Activated CD4-positive, alpha-beta T cell treated with anti-CD3 and anti-CD28 coated beads, Interleukin-2, amount 50 U/mL, for 16 hours (primary cell): Measurements from ENCODE around the gene AGRN.
"Not testable (repeated sequence)": the region's sequence is repeated elsewhere in the genome, so short reads cannot be mapped to it uniquely, and the experiment has no call there.

Source experiments
- DNase-seq: peaks from one replicate; pipeline ENCODE4 v3.0.0-alpha.2; 2020

Gene AGRN

DNA sequence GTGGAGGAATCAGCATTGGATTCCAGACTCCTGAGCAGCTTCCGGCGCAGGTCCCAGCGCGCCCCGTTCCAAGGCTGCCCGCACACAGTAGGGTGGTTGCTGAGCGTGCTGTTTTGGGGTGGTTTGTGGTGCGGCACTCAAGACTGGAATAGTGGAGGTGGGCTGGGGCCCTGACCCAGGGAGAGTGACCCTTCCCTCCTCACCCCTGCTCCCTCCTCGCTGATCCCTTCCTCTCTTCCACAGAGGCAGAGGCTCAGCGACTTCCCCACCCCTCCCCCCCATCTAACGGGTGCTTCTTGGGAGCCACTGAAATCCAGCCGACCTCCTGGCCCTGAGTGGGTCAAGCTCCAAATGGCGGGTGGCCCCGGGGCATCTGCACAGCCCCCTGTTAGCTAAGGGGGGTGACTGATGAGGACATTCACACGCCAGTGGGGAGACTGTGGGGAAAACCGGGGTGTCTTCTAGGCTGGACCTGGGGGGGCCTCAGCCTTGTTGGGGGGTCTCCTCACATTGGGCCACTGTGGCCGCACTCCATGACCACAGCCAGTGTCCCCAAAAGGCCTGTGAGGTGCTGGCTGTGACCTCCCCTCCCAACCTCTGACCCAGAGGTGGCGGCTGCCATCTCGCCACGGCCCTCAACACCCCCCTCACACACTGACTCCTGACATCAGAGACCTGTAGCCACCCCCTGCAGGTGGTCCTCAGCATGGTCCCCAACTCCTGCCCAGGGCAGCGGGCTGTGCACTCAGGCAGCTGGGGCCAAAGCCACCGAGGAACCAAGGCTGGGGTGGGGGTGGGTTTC is 16.1 kb upstream of the AGRN start:
- no peak for DNase-seq

DNA sequence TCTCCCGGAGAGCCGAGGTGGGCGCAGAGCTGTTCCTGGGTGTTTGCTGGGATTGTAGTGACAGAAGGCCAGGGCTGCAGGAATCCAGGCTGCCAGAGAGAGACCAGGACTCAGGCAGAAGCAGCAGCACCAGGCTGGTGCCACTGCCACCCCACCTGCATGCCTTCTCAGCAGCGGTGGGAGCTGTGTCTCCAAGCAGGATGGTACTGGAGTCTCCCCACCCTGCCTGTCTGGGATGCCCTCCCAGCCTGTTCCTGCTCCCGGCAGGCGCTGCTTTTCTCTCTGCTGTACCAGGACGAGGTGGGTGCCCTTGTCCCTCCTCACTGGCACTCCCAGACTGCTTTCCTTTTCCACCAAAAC is 15.5 kb upstream of the AGRN start:
- DNase-seq = no peak

DNA sequence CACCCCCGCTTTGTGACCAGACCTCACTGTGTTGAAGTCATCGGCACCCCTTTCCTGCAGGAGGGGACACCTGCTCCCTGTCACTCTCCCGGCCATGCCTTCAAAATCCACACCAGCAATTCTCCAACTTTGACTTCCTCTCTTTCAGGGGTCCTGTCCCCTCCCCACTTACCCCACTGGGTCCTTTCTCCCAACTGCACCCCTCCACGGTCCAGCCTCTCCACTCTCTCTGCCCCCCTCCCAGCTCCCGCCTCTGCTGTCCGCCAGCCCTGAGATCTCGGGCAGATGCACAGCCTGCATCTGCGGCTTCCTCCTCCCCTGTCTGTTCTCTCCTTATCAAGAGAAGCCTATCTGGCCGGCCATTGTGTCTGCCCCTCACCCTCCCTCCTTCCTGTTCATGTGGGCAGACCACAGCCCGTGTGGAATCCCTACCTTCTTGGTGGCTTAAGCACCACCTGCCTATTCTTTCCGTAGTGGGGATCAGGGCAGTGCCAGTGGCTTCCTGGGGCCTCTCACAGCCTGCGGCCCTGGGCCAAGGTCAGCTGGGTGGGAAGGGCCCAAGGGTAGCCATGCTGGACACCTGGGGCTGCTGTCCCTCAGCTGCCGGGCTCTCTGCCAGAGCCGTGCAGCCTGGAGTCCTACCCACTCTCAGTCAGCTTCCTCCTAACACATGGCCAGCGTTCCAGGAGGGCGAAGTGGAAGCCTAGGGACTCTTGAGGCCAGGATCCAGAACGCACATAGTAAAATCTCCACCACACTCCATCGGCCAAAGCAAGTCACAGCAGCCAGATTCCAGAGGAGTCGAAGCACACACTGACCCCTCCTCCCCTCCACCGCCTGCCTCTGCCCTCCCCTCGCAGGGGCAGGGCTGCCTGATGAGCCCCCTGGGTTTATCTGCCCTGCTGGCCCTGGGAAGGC is 14.9 kb upstream of the AGRN start:
- DNase-seq = no peak

DNA sequence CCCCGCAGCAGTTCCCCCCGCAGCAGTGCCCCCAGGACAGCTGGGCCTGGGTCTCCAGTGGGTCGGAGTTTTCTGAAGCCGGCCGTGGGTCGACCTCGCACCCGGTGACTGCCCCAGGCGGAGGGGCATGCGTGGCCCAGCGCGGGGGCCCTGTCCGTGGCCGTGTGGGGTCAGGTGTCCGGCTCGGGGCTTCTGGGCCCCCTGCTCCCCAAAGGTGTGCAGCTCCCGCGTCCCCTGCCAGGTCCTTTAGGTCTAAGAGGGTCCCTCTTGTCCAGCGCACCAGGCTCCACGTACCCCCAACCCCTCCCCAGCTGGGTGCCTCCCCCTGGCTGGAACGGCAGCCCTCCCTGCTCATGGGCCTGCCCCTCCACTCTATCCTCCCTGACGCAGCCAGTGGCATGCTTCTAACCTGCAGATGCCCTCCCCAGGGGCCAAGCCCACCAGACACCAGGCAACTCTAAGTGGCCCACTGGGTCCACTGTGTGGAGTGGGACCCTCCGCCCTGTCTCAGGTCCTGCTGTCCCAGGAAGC is 14.1 kb upstream of the AGRN start:
- DNase-seq = no peak

DNA sequence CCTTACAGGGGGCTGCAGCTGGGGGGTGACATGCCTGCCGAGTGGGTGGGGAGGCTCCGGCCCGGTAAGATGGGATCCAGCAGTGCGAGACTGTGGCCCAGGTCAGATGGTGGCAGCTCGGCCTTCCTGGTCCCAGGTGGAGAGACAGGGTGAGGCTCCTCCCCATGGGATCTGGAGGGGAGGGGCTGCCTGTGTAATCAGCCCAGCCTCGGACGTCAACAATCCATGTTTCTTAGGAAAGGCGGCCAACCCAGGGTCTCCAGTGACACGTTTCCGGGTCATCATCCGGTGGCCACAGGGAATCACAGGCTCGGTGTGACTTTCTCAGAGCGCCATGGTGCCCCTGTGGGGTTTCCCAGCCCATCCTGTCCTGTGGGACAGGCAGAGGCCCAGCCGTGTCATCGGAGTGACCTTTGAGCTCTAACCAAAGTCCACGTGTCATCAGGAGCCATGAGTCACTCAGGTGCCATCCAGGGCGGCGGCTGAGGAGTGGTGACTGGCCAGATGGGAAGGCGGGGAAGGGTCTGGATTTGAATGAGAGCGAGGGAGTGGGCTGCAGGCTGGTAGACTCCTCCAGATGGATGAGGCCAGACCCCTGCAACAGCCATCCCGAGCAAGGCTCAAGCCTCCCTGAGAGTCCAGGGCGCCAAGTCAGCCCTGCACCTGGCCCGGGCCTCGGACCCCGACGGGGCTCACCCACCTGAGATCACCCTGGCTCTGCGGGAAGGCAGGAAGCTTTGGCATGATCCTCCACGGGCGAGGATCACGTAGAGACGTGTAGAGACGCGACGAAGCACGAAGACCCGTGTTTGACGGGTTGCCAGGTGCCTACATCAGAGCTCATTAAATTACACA is 13.4 kb upstream of the AGRN start:
- DNase-seq = no peak

DNA sequence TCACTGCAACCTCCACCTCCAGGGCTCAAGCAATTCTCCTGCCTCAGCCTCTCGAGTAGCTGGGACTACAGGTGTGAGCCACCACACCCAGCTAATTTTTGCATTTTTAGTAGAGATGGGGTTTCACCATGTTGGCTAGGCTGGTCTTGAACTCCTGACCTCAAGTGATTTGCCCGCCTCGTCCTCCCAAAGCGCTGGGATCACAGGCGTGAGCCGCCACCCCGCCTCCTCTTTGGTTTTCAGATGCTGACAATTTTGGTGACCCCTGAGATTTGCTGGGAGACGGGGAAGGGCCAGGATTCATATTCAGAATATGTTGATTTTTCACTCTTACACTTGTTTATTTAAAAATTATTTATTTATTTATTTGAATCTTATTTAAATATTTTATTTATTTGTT is 9.8 kb upstream of the AGRN start:
- DNase-seq = not testable (repeated sequence)

DNA sequence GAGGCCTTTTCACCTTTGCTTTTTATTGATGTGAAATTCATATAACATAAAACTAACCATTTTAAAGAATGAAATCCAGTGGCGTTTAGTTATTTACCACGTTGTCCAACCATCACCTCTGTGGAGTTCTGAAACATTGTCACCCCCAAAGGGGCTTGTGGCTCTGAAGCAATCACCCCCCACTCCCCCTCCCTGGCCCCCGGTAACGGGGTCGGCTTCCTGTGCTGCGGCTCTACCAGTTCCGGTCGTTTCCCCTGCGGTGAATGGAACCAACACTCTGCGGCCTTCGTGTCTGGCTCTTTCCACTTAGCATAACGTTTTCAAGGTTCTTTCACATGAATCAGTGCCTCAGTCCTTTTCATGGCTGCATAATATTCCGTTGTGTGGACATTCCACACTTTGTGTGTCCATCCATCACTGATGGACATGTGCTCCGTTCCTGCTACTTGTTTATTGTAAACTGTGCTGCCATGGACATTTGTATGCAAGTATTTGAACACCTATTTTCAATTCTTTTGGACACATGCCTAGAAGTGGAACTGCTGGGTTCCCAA is 8.4 kb upstream of the AGRN start:
- DNase-seq = no peak

DNA sequence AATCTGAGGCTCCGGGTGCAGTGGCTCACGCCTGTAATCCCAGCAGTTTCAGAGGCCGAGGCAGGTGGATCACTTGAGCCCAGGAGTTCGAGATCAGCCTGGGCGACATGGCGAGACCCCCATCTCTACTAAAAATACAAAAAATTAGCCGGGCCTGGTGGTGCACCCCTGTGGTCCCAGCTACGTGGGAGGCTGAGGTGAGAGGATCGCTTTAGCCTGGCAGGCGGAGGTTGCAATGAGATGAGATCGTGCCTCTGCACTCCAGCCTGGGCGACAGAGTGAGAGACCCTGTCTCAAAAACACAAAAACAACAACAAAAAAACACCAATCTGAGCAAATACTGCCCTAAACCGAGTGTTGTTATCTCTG is 7.2 kb upstream of the AGRN start:
- DNase-seq = not testable (repeated sequence)

DNA sequence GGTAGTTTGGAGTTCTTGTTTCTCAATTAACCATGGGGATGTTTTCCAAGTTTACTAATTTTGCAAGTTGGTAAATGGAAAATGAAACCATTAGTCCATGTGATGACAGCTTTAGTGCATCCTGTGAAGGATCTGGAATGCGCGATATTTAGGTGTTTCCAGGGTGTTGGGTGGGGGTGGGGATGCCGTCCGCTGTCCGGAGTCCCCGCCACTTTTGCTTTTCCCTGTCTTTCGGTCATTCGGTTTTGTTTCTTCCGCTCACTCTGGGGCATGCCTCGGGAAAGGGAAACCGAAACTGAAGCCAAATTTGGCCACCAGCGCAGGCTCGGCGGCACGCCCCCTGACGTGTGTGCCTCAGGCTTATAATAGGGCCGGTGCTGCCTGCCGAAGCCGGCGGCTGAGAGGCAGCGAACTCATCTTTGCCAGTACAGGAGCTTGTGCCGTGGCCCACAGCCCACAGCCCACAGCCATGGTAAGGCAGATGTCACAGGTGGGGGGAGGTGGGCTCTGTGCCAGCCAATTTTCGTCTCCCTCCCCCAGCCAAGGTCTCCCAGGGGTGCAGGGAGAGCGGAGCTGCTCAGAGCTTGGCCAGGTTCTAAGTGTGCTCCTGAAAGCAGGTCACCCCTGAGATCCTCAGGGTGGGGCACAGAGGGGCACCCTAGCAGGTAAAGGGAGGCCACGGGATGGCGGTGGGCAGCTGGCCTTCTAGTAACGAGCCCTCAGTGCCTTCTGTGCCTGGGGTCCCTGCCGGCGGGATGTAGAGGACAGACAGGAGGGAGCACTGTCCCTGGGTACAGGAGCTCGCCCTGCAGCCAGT is 6.6 kb upstream of the AGRN start, which contains the start of gene ISG15:
Gene ISG15, plus strand, starts transcription at position 393 of the 817 bp plus-strand sequence. Its CDS starts 77 bp downstream, at position 470.
- DNase-seq = peak; percentile 91

DNA sequence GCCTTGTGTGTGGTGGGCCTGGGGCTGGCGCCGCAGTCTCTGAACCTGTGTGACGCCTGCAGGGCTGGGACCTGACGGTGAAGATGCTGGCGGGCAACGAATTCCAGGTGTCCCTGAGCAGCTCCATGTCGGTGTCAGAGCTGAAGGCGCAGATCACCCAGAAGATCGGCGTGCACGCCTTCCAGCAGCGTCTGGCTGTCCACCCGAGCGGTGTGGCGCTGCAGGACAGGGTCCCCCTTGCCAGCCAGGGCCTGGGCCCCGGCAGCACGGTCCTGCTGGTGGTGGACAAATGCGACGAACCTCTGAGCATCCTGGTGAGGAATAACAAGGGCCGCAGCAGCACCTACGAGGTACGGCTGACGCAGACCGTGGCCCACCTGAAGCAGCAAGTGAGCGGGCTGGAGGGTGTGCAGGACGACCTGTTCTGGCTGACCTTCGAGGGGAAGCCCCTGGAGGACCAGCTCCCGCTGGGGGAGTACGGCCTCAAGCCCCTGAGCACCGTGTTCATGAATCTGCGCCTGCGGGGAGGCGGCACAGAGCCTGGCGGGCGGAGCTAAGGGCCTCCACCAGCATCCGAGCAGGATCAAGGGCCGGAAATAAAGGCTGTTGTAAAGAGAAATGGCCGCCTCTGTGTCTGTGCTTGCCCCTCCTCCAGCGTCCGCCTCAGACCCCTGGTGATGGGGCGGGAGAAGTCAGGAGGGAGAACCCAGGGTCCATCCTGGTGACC is 5.8 kb upstream of the AGRN start:
- no peak for DNase-seq

DNA sequence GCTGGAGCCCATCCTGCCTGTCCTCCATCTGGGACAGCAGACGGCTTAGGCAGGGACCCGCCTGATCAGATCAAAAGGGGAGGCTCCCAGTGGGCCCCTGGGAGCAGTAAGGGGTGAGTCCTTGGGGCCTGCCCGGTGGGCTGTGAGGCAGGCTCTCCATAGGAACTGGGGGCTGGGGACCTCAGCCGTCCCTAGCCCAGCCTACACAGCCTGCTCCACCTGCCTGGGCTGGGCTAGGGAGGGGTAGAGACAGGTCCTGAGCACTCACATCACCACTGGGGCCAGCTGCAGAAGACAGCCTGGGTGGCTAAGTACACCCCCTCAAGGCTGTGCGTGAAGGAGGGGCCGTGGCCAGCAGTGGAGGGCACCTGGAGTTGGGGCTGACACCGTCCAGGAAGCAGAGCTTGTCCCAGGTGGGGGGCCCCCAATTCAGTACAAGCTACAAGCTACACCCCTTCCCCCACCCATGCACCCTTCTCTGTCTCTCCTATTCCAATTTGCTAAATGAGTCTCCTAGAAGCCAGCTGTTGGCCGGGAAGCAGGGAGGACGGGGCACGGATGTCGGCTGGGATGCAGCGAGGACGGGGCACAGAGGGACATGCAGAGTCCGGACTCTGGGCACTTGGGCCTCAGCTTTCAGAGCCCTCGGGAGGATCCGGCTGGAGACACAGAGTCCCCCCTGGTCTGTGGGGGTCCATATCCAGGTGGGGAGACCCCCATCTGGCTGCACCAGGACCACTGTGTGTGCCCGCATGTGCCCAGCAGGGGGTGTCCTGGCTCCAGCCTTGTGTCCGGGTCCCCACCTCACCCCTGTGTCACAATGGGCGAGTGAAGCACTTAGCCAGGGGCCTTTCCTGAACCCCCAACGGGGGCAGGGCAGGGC is 4.9 kb upstream of the AGRN start:
- no peak for DNase-seq

DNA sequence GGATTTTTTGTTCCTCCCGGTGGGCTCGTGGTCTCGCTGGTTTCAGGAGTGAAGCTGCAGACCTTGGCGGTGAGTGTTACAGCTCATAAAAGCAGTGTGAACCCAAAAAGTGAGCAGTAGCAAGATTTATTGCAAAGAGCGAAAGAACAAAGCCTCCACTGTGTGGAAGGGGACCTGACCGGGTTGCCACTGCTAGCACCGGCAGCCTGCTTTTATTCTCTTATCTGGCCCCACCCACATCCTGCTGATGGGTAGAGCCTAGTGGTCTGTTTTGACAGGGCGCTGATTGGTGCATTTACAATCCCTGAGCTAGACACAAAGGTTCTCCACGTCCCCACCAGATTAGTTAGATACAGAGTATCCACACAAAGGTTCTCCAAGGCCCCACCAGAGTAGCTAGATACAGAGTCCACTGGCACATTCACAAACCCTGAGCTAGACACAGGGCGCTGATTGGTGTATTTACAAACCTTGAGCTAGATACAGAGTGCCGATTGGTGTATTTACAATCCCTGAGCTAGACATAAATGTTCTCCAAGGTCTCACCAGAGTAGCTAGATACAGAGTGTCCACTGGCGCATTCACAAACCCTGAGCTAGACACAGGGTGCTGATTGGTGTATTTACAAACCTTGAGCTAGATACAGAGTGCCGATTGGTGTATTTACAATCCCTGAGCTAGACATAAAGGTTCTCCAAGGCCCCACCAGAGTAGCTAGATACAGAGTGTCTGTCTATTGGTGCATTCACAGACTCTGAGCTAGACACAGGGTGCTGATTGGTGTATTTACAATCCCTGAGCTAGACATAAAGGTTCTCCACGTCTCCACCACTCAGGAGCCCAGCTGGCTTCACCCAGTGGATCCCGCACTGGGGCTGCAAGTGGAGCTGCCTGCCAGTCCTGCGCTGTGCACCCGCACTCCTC is 2.3 kb upstream of the AGRN start:
- not testable (repeated sequence) for DNase-seq

DNA sequence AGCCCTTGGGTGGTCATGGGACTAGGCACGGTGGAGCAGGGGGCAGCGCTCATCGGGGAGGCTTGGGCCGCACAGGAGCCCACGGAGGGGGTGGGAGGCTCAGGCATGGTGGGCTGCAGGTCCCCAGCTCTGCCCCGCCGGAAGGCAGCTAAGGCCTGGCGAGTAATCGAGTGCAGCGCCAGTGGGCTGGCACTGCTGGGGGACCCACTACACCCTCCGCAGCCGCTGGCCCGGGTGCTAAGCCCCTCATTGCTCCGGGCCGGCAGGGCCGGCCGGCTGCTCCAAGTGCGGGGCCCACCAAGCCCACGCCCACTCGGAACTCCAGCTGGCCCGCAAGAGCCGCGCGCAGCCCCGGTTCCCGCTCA is 1.6 kb upstream of the AGRN start:
- DNase-seq = not testable (repeated sequence)

DNA sequence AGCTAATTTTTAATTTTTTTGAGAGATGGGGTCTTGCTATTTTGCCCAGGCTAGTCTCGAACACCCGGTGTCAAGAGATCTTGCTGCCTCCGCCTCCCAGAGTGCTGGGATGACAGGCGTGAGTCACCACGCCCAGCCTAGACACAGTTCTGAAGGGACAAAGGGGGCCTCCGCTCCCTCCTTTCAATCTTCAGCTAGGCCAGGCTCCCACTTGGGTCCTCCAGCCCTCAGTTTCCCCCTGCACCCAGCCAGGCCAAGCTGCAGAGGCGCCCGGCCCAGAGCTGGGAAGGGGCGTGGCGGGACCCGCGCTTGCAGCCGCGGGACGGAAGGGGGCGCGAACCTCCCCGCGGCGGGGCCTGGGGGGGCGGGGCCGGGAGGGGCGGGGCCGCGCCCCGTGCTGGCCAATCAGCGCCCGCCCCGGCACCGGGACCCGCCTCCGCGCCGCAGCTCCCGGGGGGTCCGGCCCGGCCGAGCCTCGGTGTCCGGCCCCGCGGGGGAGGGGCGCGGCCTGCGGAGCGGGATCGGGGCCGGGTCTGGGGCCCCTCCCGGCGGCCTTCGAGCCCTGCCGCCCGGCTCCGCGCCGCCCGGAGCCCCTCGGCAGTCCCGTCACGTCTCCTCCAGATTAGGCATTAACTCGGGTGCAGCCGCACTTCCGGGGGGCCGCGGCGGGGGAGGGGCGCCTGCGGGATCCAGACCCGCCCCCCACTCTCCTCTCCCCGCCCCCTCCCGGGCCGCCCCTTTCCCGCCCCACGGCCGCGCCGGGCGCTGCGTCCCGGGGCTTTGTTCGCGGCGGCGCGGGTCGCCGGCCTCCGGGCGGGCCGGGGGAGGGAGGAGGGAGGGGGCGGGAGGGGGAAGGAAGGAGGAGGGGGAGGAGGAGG is 559 bp upstream of the AGRN start:
- DNase-seq = peak; percentile 78

DNA sequence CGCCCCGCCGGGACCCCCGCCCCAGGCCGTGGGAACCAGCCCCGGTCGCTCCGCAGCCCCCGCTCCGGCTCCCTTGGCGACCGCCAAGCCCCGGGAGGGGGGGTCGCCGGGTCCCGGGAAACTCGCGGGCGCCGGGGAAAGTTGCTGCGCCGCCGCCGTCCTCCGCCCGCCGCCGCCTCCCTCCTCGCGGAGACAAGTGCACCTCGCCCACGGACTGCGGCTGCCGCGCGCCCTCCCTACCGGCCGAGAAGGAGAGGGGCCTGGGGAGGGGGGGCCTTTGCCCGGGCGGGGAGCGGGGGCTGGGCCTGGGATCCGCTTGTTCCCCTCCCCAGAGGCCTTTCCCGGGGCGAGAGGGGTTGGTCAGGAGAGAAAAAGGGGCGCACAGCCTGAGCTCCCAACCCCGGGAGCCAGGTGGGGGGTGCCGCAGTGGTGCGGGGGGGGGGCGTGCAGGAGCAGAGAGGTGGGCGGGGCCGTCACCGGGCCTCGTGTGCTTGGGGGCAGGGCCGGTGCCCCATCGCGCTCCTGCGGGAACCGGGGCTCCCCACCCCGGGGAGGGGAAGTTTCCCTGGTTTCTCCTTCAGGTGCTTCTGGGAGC is 592 bp downstream of the AGRN start:
- no peak for DNase-seq

DNA sequence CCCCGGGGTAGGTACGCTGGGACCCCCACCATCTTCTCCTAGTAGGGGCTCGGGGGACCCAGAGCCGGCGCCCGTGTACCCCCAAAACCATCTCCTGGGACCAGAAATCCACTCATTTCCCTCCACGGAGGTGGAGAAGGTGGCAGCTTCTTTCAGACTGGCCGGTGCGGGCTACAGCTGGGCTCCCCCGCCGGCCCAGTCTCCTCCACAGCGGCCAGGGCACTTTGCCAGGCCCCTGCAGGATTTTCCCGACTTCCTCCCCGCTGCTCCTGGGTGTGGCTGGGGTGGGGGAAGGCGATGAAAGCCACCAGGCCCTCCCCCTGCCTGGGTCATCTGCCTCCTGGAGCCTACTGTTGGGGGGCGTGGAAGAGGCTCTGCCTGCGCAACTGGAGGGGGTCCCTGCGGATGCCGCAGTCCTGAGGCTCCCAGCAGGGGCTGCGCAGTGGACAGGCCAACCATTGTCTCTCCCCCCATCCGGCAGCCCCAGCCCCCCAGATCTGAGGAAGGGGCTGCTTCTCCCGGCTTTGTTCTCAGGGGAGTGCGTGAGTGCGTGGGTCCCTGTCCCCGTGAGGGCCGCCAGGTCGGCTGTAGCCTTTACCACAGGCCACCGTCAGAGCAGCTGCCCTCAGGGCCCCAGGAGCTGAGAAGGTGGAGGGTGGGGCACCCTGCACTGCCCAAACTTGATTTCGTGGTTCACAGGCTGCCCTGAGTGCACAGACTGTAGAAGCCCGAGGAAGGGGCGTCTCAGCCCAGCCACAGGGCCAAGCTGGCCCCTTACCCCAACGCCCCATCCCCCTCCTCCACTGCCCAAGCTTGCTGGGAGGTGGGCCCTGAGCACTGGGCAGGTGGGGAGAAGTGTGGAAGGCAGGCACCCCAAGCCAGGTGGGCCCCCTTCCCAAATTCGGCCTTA is 1.3 kb downstream of the AGRN start:
- no peak for DNase-seq
